ENCODE data around the gene EEFSEC.

Gene EEFSEC

DNA sequence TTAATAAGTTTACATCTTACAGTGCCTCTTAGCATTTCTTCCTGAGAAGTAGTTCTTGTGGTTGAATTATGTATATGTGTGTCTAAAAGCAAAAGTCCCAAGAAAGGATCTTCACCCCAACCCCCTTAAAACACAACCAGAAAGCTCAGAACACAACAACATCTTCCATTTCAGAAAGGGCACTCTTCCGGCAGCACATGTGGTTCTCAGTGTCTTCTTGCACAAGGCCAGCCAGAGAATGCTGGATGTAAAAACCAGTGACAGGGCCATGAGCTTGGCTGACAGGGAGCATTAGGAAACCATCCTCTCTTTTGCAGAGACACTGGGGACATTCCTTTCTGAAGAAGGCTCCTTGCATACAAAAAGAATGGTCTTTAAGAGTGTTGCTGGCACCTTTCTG lies 45.0 kb downstream of the EEFSEC start:
- Histone ChIP-seq H3K4me3 (replicated peaks; ENCODE audit: insufficient read depth, low read length) (no peak overlapping the region), H3K27me3 (ENCODE audit: insufficient read depth, poor library complexity, severe bottlenecking) (no peaks in the 10 kb centered on the region), H3K27ac (replicated peaks) (no peak overlapping the region)
- TF ChIP-seq REST (IDR thresholded peaks at IDR 0.05; ENCODE audit: insufficient replicate concordance, low read depth) (no peak), GABPA (IDR thresholded peaks at IDR 0.05; ENCODE audit: low read depth) (no peak), POLR2AphosphoS5 (IDR thresholded peaks at IDR 0.05; ENCODE audit: low read depth) (no peak), SPI1 (IDR thresholded peaks at IDR 0.05; ENCODE audit: borderline replicate concordance, low read depth) (no peak)
- TF ChIP-seq, protein P1, sequence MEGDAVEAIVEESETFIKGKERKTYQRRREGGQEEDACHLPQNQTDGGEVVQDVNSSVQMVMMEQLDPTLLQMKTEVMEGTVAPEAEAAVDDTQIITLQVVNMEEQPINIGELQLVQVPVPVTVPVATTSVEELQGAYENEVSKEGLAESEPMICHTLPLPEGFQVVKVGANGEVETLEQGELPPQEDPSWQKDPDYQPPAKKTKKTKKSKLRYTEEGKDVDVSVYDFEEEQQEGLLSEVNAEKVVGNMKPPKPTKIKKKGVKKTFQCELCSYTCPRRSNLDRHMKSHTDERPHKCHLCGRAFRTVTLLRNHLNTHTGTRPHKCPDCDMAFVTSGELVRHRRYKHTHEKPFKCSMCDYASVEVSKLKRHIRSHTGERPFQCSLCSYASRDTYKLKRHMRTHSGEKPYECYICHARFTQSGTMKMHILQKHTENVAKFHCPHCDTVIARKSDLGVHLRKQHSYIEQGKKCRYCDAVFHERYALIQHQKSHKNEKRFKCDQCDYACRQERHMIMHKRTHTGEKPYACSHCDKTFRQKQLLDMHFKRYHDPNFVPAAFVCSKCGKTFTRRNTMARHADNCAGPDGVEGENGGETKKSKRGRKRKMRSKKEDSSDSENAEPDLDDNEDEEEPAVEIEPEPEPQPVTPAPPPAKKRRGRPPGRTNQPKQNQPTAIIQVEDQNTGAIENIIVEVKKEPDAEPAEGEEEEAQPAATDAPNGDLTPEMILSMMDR (IDR thresholded peaks at IDR 0.05; ENCODE audit: insufficient read depth, low read length) = no peak
- DNase-seq (ENCODE audit: low read depth in 1 of 2, low spot score in 1 of 2) = no peak

DNA sequence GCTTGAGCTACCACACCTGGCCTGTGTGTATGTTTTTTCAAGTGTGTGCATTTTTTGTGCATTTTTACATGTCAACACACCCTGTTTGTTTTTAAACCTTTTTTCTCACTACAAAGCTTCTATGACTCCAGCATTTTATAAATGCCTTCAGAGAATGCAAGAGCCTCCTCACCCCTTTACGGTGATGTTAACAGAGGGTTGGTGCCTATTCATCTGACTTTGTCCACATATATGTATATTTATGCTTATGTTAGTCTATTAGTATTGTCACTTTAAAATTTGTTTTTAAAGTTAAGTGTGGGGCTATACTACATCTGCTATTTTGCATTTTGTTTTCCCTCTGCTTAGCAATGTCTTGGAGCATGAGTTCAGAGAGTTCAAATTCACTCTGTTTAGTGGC lies 45.8 kb downstream of the EEFSEC start:
- DNase-seq (ENCODE audit: low read depth in 1 of 2, low spot score in 1 of 2) = no peak
- Histone ChIP-seq H3K27me3 (ENCODE audit: insufficient read depth, poor library complexity, severe bottlenecking) (no peaks in the 10 kb centered on the region), H3K4me3 (replicated peaks; ENCODE audit: insufficient read depth, low read length) (no peak overlapping the region), H3K27ac (replicated peaks) (no peak overlapping the region)
- TF ChIP-seq REST (IDR thresholded peaks at IDR 0.05; ENCODE audit: insufficient replicate concordance, low read depth) (no peak), GABPA (IDR thresholded peaks at IDR 0.05; ENCODE audit: low read depth) (no peak), SPI1 (IDR thresholded peaks at IDR 0.05; ENCODE audit: borderline replicate concordance, low read depth) (no peak), POLR2AphosphoS5 (IDR thresholded peaks at IDR 0.05; ENCODE audit: low read depth) (no peak)
- TF ChIP-seq, protein P1 (IDR thresholded peaks at IDR 0.05; ENCODE audit: insufficient read depth, low read length) = no peak

DNA sequence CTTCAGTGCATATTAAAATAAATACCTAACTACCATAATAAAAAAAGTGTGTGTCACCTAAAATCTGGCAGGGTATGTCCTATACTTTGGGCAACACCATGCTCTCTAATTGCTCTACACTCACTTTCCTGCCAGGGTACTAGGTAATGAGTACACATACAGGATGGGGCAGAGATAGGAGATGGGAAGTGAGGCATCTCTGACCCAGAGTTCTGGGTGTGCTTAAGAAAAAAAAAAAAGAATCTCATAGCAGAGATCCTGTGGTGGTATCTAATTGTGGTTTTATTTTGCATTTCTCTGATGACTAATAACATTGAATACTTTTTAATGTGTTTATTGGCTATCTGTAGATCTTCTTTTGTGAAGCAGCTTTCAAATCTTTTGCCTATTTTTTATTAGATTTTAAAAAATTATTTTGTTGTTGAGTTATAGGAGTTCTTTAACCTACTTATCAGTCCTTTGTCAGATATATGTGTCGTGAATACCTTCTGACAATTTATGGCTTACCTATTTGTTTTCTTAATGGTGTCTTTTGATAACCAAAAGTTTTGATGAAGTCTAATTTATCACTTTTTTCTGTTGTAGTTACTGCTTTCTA lies 48.0 kb downstream of the EEFSEC start:
- Histone ChIP-seq H3K27me3 (ENCODE audit: insufficient read depth, poor library complexity, severe bottlenecking) (no peaks in the 10 kb centered on the region), H3K4me3 (replicated peaks; ENCODE audit: insufficient read depth, low read length) (no peak overlapping the region), H3K27ac (replicated peaks) (no peak overlapping the region)
- no peak for DNase-seq (ENCODE audit: low read depth in 1 of 2, low spot score in 1 of 2)
- TF ChIP-seq GABPA (IDR thresholded peaks at IDR 0.05; ENCODE audit: low read depth) (no peak), REST (IDR thresholded peaks at IDR 0.05; ENCODE audit: insufficient replicate concordance, low read depth) (no peak), SPI1 (IDR thresholded peaks at IDR 0.05; ENCODE audit: borderline replicate concordance, low read depth) (no peak), POLR2AphosphoS5 (IDR thresholded peaks at IDR 0.05; ENCODE audit: low read depth) (no peak)
- TF ChIP-seq, protein P1 (IDR thresholded peaks at IDR 0.05; ENCODE audit: insufficient read depth, low read length) = no peak

Data from HL-60 (cell line).